Activated CD8-positive, alpha-beta memory T cell treated with anti-CD3 and anti-CD28 coated beads for 36 hours (primary cell): ENCODE measurements around the gene HDAC5. TPM values are rescaled to one million over a fixed set of nuclear protein-coding genes. Genes with fewer than 3 reads are reported as not detected.

Experiments
- CTCF ChIA-PET: fragments of 350-600 bp; sonication (Branson Sonifier 250); formaldehyde crosslinking; loops from one replicate; lab custom pipeline; 2021; ENCODE audit warnings: antibody characterized with exemption; lab: Charles Lee
- POLR2A ChIA-PET: fragments of 350-600 bp; sonication (Branson Sonifier 250); formaldehyde crosslinking; loops from one replicate; lab custom pipeline; 2021; ENCODE audit warnings: antibody characterized with exemption; lab: Charles Lee
- total RNA-seq, 2 experiments: library from RNA; stranded (reverse); gene quantifications; one replicate each; pipeline ENCODE4 v1.2.3, GENCODE V29; 2021

Gene HDAC5
- total RNA-seq, 2 experiments from 2014 or later, result 18.9 to 20.7 TPM

GRCh38 chr17:44030482-44030881 is 93.0 kb downstream of the HDAC5 start:
- POLR2A ChIA-PET, result no interaction called here
- CTCF ChIA-PET, result interaction anchor here (0.6 to 0.8 kb wide), 2 partner anchors 9 to 133 kb away, joined by 3 read pairs; no protein-coding TSS in a partner anchor

GRCh38 chr17:44029736-44030135 is 93.7 kb downstream of the HDAC5 start:
- POLR2A ChIA-PET, result no interaction called here
- CTCF ChIA-PET, result interaction anchor here (0.6 kb wide), 2 partner anchors 36 to 134 kb away, joined by 3 read pairs; no protein-coding TSS in a partner anchor

Other genes starting within 250 kb of the HDAC5 start
- gene MPP2, start 216.1 kb downstream of the HDAC5 start, total RNA-seq, result 1 to 10 TPM; 1.6 to 1.7 TPM
- not detected for gene PPY, start 181.2 kb downstream of the HDAC5 start, total RNA-seq
- not detected for gene PYY, start 169.7 kb downstream of the HDAC5 start, total RNA-seq
- gene NAGS, start 119.0 kb downstream of the HDAC5 start, total RNA-seq, result 1 to 10 TPM in 1 of 2 experiments, under 1 TPM in 1; 0.63 to 1.1 TPM
- gene TMEM101, start 108.7 kb downstream of the HDAC5 start, total RNA-seq, result 10 to 100 TPM; 29.5 to 31.0 TPM
- gene LSM12, start 57.0 kb downstream of the HDAC5 start, total RNA-seq, result 10 to 100 TPM; 91.3 to 95.4 TPM
- gene G6PC3, start 52.9 kb downstream of the HDAC5 start, total RNA-seq, result 10 to 100 TPM; 36.5 to 37.8 TPM
- gene HROB, start 18.3 kb upstream of the HDAC5 start, total RNA-seq, result 10 to 100 TPM; 16.7 to 17.5 TPM
- under 1 TPM; 0.15 to 0.23 TPM for gene ASB16, start 47.1 kb upstream of the HDAC5 start, total RNA-seq
- 10 to 100 TPM; 17.6 to 17.8 TPM for gene TMUB2, start 63.3 kb upstream of the HDAC5 start, total RNA-seq
- gene ATXN7L3, start 76.2 kb upstream of the HDAC5 start, total RNA-seq, result 100 to 1,000 TPM; 102 to 104 TPM
- gene UBTF, start 96.0 kb upstream of the HDAC5 start, total RNA-seq, result 100 to 1,000 TPM; 170 to 175 TPM
- gene SLC4A1, start 144.5 kb upstream of the HDAC5 start, total RNA-seq, result not detected
- under 1 TPM in 1 of 2 experiments, not detected in 1; 0.34 TPM for gene RUNDC3A, start 185.0 kb upstream of the HDAC5 start, total RNA-seq
- gene SLC25A39, start 201.2 kb upstream of the HDAC5 start, total RNA-seq, result 100 to 1,000 TPM; 171 to 176 TPM
- gene GRN, start 221.7 kb upstream of the HDAC5 start, total RNA-seq, result 10 to 100 TPM; 42.6 to 46.7 TPM
- under 1 TPM; 0.19 to 0.36 TPM for gene FAM171A2, start 240.2 kb upstream of the HDAC5 start, total RNA-seq